Coronary artery (tissue), 2 donors: ENCODE measurements around the gene GOLGA1.

ENCODE experiments used
- DNase-seq: peaks from one replicate; pipeline ENCODE4 v3.0.0-alpha.2; 2017; ENCODE audit warnings: low spot score
- H3K27ac ChIP-seq, 2 donors: fragments of 200-600 bp; sonication (generic); one replicate each; pipeline ENCODE4 v1.5.1; 2016 to 2019
- H3K4me3 ChIP-seq: fragments of 200-600 bp; sonication (generic); 2 replicates; pipeline ENCODE4 v1.5.1; 2016; ENCODE audit warnings: mild to moderate bottlenecking, moderate library complexity
- TF ChIP-seq, protein P1 (sequence below): fragments of 200-600 bp; sonication (generic); IDR thresholded peaks from one replicate; pipeline ENCODE4 v1.5.1; 2019; ENCODE audit warnings: antibody characterized with exemption

GOLGA1 gene

DNA sequence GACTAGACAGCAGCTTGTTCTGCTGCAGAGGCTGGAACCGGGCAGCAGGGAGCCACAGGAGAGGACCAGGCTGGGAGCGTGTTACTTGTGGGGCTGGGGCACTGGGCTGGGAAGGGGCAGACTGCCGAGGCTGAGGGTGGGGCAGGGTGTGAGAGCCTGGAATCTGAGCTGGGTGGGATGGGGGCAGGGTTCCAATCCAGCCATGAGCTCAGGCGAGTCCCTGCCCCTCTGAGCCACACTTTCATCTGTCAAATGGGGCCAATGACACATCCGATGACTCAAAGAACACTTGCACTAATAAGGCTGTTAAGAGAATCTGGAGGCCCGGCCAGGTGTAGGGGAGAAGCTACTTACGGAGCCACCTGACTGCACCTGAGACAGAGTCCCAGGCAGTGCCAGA is 106.3 kb downstream of the GOLGA1 start:
- TF ChIP-seq, protein P1, sequence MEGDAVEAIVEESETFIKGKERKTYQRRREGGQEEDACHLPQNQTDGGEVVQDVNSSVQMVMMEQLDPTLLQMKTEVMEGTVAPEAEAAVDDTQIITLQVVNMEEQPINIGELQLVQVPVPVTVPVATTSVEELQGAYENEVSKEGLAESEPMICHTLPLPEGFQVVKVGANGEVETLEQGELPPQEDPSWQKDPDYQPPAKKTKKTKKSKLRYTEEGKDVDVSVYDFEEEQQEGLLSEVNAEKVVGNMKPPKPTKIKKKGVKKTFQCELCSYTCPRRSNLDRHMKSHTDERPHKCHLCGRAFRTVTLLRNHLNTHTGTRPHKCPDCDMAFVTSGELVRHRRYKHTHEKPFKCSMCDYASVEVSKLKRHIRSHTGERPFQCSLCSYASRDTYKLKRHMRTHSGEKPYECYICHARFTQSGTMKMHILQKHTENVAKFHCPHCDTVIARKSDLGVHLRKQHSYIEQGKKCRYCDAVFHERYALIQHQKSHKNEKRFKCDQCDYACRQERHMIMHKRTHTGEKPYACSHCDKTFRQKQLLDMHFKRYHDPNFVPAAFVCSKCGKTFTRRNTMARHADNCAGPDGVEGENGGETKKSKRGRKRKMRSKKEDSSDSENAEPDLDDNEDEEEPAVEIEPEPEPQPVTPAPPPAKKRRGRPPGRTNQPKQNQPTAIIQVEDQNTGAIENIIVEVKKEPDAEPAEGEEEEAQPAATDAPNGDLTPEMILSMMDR = no peak
- no peak for DNase-seq
- peak overlapping the region; percentile 33 for H3K4me3 ChIP-seq
- H3K27ac ChIP-seq = peak overlapping the region in 1 of 2 donors; percentile 65

DNA sequence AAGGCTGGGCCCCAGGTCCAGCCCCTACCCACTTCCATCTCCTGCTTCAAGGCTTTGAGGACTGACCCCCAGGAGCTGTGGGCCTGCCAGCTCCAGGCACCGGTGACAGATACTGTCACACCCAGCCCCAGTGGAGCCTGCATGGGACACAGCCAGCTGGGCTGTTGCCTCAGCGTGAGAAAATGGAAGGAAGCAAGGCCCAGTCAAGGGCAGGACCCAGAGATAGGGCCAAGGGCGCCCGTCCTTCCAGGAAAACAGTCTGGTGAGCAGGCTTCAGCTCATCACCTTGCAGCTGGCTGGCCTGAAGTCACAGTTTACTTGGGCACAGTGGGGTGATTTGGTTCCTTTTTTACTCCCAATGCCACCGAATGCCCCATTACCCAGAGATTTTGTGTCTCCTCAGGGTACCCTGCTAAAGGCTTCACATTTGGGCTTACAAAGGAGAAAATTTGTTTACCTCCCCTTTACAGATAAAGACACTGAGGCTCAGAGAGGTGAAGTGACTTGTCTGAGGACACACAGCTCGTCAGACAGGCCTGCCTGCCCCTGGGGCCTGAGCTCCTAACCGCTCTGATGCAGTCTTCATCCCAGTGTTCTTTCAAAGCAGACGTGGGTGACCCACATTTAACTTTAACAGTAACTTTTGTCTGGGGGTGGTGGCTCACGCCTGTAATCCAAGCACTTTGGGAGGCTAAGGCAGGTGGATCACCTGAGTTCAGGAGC is 109.1 kb downstream of the GOLGA1 start:
- Histone ChIP-seq H3K4me3 (no peak overlapping the region), H3K27ac (peak overlapping the region in 1 of 2 donors; percentile 57)
- TF ChIP-seq, protein P1 = no peak

DNA sequence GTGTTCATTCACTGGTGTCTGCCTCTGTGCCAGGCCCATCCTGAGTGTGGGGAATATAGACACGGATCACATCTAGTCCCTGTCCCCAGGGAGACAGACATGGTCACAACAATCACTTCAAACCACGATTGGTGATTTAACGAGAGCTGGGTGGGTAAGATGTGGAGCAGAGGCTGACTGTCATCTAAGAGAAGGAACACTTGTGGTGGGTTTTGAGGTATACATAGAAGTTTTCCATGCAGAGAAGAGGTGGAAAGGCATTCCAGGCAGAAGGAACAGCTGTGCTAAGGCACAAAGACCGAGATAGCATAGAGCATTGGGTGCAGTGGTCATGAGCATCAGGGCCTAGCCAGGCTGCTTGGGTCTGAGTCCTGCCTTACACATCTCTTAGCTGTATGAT is 110.3 kb downstream of the GOLGA1 start:
- Histone ChIP-seq H3K27ac (no peak overlapping the region), H3K4me3 (no peak overlapping the region)
- TF ChIP-seq, protein P1 = no peak
- no peak for DNase-seq

More for the DNA sequence above, 109.1 kb downstream of the GOLGA1 start:
- DNase-seq = no peak

DNA sequence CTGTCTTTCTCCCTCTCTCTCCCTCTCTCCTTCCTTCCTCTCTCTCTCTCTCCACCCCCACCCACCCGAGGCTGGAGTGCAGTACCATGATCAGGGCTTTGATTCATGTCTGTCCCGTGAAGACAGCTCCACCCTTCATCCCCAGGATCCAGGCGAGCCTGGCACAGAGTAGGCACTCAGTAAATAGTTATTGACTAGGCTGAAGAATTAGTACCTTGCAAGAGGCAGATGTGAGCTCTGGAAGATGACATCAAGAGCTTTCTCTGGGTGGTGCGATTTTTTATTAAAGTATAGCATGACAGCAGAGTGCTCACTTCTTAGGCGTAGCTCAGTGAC is 111.6 kb downstream of the GOLGA1 start:
- no peak for DNase-seq
- Histone ChIP-seq H3K4me3 (no peak overlapping the region), H3K27ac (no peak overlapping the region)
- TF ChIP-seq, protein P1 = no peak

DNA sequence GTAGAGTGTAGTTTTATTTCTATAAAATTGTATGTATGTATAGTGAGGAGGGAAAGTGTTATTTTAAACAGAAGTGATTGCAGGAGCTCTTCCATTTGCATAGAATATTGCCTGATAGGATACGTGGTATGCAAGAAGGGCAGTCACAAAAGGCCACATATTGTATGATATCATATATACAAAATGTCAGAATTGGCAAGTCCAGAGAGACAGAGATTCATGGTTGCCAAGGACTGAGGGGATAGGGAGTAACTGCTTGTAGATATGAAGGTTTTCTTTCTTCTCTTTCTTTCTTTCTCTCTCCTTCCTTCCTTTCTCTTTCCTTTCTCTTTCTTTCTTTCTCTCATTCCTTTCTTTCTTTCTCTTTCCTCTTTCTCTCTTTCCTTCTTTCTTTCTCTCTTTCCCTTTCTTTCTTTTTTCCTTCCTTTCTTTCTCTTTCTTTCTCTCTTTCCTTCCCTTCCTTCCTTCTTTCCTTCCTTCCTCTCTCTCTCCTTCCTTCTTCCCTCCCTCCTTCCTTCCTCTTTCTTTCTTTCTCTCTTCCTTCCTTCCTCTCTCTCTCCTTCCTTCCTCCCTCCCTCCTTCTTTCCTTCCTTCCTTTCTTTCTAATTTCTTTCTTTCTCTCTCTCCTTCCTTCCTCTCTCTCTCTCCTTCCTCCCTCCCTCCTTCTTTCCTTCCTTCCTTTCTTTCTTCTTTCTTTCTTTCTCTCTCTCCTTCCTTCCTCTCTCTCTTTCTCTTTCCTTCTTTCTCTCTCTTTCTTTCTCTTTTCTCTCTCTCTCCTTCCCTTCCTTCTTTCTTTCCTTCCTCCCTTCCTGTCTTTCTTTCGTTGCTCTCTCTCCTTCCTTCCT is 112.2 kb downstream of the GOLGA1 start:
- no peak overlapping the region for H3K27ac ChIP-seq
- no peak for DNase-seq
- TF ChIP-seq, protein P1 = no peak
- no peak overlapping the region for H3K4me3 ChIP-seq
